Hypothalamus (tissue), 51 donors: ENCODE data around the gene MED13.
"Not testable (repeated sequence)": the region's sequence is repeated elsewhere in the genome, so short reads cannot be mapped to it uniquely, and the experiment has no call there.

ENCODE experiments used
- DNase-seq, 51 donors: peaks; one replicate each; lab custom pipeline; 2025; lab: John Stamatoyannopoulos, UW

The MED13 gene

DNA sequence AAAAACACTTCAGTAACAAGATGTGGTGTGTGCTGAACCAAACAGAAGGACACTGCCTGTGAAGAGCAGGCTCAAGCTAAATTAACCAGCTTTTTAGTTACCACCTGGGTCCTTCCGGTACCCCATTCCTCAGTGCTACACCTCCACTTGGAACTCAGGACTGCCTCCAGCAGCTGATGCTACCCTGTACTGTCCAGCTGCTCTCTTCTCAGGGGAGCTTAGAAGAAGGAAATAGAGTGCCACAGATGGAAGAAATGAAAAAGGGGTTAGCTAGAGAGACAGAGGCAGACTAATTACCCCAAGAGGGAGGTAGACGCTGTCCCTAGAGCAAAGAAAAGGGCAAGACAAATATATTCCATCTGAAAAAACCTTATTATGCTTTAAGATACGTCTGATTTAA lies 5.7 kb downstream of the MED13 start:
- DNase-seq: no peak

- no peak for DNase-seq
These were observed 6.5 kb downstream of the MED13 start for GRCh38 chr17:62058611-62059010.

DNA sequence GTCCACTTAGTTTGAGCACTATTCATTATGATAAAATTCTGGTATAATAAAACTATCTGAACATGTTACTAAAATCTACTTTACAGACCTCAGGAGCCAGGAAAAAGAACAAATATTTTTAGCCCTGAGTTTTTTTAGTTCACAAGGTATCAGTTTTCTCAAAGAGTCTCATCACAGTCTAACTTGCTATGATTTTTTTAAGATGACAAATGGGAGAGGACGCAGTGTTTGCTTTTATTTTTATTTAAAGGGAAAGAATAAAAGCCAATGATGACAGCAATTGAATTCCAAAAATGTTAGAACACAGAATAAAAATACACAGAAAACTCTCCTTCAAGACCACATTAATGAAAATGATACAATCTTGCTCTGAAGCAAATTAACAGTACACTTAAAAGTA lies 7.4 kb downstream of the MED13 start:
- DNase-seq: no peak

GRCh38 chr17:62052765-62053338 lies 12.2 kb downstream of the MED13 start:
- DNase-seq: no peak

DNA sequence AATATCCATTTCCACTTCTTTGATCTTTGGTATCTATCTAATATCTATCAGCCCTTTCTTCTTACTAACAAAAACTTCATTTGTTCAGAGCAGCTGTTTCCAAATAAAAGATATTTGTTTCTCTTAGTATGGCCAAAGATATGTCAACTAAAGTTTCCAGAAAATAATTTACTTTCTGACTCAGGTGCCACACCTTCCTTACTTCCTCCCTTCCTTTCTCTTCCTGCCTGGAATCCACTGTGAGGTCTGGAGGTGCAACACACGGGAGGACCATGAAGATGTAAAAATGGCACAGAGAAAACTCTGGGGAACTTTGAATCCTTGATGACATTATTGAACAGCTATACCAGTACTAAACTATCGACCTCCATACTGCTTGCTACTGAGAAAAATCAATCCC lies 14.0 kb downstream of the MED13 start:
- DNase-seq: no peak

- no peak for DNase-seq
These were observed 15.8 kb downstream of the MED13 start for GRCh38 chr17:62049299-62049698.

DNA sequence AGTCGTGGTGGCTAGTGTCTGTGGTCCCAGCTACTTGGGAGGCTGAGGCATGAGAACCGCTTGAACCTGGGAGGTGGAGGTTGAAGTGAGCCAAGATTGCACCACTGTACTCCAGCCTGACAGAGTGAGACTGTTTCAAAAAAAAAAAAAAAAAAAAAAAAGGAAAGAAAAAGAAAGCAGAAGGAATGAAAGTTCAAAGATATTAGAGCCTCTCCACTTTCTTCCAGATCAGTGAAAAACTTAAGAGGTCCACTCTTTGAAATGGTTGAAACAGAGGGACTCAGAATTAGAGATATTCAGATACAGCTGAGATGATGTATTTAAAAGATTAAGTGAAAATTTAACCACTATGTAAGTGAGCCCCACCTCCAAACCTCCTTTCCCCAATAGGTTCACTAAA lies 16.8 kb downstream of the MED13 start:
- no peak for DNase-seq

DNA sequence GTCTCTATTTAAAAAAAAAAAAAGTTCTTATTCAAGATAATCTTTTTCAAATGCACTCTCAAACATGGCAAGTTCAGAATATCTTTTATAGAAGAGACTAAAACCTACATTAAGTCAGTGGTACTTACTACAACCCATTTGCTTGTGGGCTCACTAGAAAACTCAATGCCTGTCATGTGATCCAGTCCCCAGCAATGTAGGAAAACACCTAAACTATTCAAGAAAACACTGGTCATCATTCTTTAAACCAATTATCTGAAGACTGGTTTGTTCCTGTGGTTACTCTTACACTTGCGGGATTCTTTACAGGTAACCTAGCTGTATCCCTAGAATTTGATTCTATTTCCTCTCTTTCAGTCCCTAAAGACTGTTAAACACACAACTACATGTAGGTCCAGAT lies 19.6 kb downstream of the MED13 start:
- DNase-seq: no peak

DNA sequence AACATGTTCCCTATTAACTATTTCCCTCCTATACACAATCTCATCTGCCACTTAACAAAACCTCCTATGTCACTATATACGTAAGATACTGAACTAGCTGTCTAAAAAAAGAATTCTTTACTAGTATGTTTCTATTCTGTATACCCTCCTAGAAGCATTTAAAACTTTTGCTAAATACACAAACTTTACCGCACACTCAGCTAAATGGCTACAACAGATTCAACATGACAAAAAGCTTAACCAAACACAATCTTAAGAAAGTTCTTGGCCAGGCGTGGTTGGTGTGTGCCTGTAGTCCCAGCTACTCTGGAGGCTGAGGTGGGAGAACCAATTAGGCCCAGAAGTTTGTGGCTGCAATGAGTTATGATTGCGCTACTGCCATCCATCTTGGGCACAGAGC lies 20.0 kb downstream of the MED13 start:
- no peak for DNase-seq

- DNase-seq: no peak
These were observed 21.5 kb downstream of the MED13 start for GRCh38 chr17:62043602-62044001.

DNA sequence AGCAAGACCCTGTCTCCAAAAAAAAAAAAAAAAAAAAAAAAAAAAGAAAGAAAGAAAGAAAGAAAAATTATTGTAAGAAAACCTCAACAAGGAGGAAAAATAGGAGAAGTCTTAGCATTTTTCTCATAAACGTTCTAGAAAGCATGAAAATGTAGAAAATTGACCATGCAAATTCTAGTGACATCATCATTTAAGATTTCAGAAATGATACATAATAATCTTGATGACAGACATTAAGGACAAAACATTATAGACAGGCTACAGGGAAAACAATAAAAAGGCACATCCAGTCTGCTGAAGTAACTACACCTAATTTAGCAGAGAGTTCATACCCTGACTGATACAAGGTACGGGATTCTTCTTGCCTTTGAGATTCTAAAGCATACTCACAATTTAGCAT lies 21.9 kb downstream of the MED13 start:
- no peak for DNase-seq

- no peak for DNase-seq
These were observed 26.8 kb downstream of the MED13 start for GRCh38 chr17:62038248-62038647.

DNA sequence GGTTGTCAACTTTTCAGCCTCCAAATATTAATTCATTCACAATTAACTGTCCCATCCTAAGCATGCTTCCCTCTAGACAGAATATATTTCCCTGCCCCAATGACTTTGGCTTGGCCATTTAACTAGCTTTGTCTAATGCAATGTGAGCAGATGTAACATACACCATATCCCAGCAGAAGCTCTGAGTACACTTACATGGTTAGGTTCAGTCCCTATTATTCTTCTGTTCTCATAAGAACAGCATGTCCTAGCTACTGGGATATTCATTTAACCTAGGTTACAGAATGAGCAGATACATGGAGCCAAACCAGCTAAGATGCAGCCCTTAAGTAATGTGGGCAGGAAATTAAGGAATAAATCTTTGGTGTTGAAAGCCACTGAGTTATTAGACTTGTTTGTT lies 31.8 kb downstream of the MED13 start:
- no peak for DNase-seq

GRCh38 chr17:62032480-62032879 lies 32.6 kb downstream of the MED13 start:
- DNase-seq: no peak

DNA sequence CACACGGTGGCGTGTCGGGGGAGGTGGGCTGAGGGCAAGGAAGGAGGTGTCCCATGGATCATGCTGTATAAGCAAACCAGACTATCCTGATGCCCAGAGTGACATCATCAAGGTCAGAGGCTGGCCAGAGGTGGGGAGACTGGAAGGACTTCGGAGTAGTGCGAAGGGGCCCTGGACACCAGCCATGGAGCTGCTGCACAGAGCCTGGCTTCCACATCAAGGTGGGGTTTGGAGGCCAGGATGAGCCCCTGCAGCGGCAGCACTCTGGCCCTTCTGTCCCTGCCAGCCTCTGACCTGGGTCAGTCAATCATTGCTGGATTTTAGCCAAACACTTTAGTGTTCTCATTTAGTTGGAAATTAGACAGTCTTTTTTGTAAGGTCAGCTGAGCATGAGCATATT lies 34.8 kb downstream of the MED13 start:
- no peak for DNase-seq

DNA sequence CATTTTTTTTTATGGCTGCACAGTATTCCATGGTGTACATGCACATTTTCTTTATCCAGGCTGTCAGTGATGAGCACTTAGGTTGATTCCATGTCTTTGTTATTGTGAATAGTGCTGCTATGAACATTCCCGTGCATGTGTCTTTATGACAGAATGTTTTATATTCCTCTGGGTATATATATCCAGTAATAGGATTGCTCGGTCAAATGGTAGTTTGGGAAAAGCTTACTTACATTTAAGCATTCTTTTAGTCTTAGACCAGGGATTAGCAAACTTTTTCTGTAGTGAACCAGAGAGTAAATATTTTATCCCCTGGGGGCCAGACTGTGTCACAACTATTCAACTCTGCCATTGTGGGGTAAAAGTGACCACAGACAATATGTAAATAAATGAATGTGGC lies 40.2 kb downstream of the MED13 start:
- DNase-seq: no peak

DNA sequence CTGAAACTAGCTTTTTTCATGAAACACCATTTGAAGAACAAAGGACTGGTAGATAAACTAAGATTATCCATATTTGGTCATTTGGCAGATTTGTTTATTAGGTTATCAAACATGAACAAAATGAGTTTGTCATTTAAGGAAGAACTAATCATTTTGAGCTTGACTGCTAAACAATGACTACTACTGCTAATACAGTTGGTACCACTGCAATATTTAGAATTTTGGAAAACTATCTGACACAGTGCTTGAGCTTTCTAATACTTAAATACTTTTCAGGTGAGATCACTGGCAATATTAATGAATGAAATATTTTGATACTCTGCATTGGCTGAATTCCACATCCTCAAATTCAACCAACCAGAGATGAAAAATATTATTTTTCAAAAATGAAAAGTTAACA lies 47.2 kb downstream of the MED13 start:
- no peak for DNase-seq

DNA sequence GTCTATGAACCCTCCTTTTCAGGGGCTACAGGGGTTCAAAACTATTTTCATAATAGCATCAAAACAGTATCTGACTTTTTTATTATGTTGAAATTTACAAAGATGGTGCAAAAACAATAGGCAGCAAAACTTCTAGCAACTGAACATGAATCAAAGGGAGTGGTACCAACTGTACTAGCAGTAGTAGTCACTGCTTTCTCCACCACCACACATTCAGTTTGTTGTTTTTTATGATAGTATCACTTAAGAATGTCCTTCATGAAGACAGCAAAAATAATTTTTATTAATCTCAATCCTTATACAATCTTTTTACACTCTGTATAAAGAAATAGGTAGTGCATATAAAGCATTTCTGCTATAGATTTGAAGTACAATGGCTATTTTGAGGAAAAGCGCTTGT lies 47.6 kb downstream of the MED13 start:
- DNase-seq: no peak

DNA sequence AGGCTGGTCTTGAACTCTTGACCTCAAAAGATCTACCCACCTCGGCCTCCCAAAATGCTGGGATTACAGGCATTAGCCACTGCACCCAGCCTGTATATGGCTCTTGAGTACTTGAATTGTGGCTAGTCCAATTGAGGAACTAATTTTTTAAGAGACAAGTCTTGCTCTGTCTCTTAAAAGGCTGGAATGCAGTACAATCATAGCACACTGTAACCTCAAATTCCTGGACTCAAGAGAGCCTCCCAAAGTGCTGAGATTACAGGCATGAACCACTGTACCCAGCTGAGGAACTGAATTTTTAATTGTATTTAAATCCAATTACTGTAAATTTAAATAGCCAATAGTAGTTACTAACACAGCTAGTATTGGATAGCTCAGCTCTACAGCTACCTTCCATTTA lies 50.6 kb downstream of the MED13 start:
- DNase-seq: no peak

GRCh38 chr17:62009220-62009619 lies 55.9 kb downstream of the MED13 start:
- no peak for DNase-seq

DNA sequence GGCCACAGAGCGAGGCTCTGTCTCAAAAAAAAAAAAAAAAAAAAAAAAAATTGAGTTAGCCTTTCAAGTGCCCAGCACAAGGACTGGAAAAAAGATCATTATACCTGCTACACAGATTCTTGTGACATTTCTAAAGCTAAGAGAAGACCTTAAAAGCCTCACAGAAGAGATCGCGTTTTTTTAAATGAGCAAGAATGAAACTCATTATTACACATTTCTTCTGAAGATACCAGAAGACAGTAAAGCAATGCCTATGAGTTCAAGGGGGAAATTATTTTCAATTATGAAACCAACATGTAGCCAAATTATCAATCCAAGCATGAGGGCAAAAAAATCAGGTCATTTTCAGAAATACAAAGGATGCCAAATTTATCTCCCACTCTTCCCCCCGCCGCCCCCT lies 56.8 kb downstream of the MED13 start:
- DNase-seq: no peak

DNA sequence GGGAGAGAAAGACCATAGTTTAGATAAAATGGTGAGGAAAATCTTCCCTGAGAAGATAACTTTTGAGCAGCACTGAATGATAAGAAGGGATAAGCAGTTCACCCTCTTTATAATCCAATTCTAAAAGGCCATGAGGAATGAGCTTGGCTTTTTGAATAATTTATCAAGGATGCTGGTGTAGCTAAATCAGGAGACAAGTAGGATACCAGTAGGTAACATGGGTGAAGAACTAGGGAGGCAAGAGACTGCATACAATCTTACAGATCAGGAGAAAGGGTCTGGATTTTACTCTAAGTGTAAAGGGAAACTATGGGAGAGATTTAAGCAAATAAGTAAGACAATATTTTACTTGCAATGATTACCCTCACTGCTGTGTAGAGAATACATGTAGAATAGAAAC lies 60.7 kb downstream of the MED13 start:
- DNase-seq: no peak

- not testable (repeated sequence) for DNase-seq
These were observed 61.9 kb downstream of the MED13 start for GRCh38 chr17:62003141-62003540.

- DNase-seq: no peak
These were observed 64.0 kb downstream of the MED13 start for GRCh38 chr17:62001105-62001504.
